ENCODE results near the gene OR10J5.
"Not testable (repeated sequence)": the region's sequence is repeated elsewhere in the genome, so short reads cannot be mapped to it uniquely, and the experiment has no call there.

OR10J5 gene

GRCh38 chr1:159535907-159536306 is at the start of gene OR10J5:
Gene OR10J5 (minus strand): TSS chr1:159536007. CDS start chr1:159536007, 0 bp downstream.
- no peak for DNase-seq (ENCODE audit: low read depth)

- DNase-seq (ENCODE audit: low read depth), result no peak
Observed at GRCh38 chr1:159584536-159584935, 48.7 kb upstream of the OR10J5 start.

- DNase-seq (ENCODE audit: low read depth), result no peak
Observed at GRCh38 chr1:159581422-159581821, 45.6 kb upstream of the OR10J5 start.

GRCh38 chr1:159580340-159580739 is 44.5 kb upstream of the OR10J5 start:
- DNase-seq (ENCODE audit: low read depth), result no peak

- no peak for DNase-seq (ENCODE audit: low read depth)
Observed at GRCh38 chr1:159577446-159577845, 41.6 kb upstream of the OR10J5 start.

- no peak for DNase-seq (ENCODE audit: low read depth)
Observed at GRCh38 chr1:159562680-159563079, 26.9 kb upstream of the OR10J5 start.

GRCh38 chr1:159561497-159561896 is 25.7 kb upstream of the OR10J5 start:
- no peak for DNase-seq (ENCODE audit: low read depth)

GRCh38 chr1:159560599-159560998 is 24.8 kb upstream of the OR10J5 start:
- DNase-seq (ENCODE audit: low read depth), result no peak

- DNase-seq (ENCODE audit: low read depth), result no peak
Observed at GRCh38 chr1:159556931-159557369, 21.1 kb upstream of the OR10J5 start.

GRCh38 chr1:159554696-159555095 is 18.9 kb upstream of the OR10J5 start:
- no peak for DNase-seq (ENCODE audit: low read depth)

GRCh38 chr1:159554261-159554660 is 18.5 kb upstream of the OR10J5 start:
- no peak for DNase-seq (ENCODE audit: low read depth)

- no peak for DNase-seq (ENCODE audit: low read depth)
Observed at GRCh38 chr1:159548126-159548525, 12.3 kb upstream of the OR10J5 start.

- DNase-seq (ENCODE audit: low read depth), result no peak
Observed at GRCh38 chr1:159532922-159533321, 2.9 kb downstream of the OR10J5 start.

GRCh38 chr1:159524792-159525191 is 11.0 kb downstream of the OR10J5 start:
- not testable (repeated sequence) for DNase-seq (ENCODE audit: low read depth)

- DNase-seq (ENCODE audit: low read depth), result no peak
Observed at GRCh38 chr1:159510229-159510541, 25.6 kb downstream of the OR10J5 start.

GRCh38 chr1:159509440-159510228 is 26.2 kb downstream of the OR10J5 start:
- no peak for DNase-seq (ENCODE audit: low read depth)

- no peak for DNase-seq (ENCODE audit: low read depth)
Observed at GRCh38 chr1:159508951-159509350, 26.9 kb downstream of the OR10J5 start.

GRCh38 chr1:159505676-159506075 is 30.1 kb downstream of the OR10J5 start:
- DNase-seq (ENCODE audit: low read depth), result no peak

GRCh38 chr1:159501082-159501481 is 34.7 kb downstream of the OR10J5 start:
- DNase-seq (ENCODE audit: low read depth), result no peak

- DNase-seq (ENCODE audit: low read depth), result not testable (repeated sequence)
Observed at GRCh38 chr1:159494513-159495210, 41.1 kb downstream of the OR10J5 start.

- DNase-seq (ENCODE audit: low read depth), result no peak
Observed at GRCh38 chr1:159493354-159493753, 42.5 kb downstream of the OR10J5 start.

GRCh38 chr1:159492575-159493323 is 43.1 kb downstream of the OR10J5 start:
- no peak for DNase-seq (ENCODE audit: low read depth)
